ENCODE data around the gene TWIST2. TPM values are rescaled to one million over a fixed set of nuclear protein-coding genes. Genes with fewer than 3 reads are reported as not detected.

TWIST2 gene
- total and polyA plus RNA-seq, 2 donors = 1.2 to 1.9 TPM

- no peak for DNase-seq (ENCODE audit: low read depth in 6 of 9, low spot score in 9 of 9)
Observed at GRCh38 chr2:238865015-238865719, 17.3 kb downstream of the TWIST2 start.

GRCh38 chr2:238865744-238866355 lies 18.0 kb downstream of the TWIST2 start:
- Histone ChIP-seq H3K4me1 (ENCODE audit: control insufficient read depth in 2 of 2, insufficient read depth in 2 of 2, low read length in 2 of 2) (no peaks in the 10 kb centered on the region), H3K4me3 (ENCODE audit: low read length in 2 of 2) (no peak overlapping the region), H3K27me3 (ENCODE audit: control insufficient read depth in 2 of 2, insufficient read depth in 1 of 2, low read length in 1 of 2) (peaks cover 0 to 4% of the 10 kb centered on the region in 2 donors), H3K36me3 (ENCODE audit: control insufficient read depth in 2 of 2, insufficient read depth in 2 of 2, low read length in 1 of 2) (no peaks in the 10 kb centered on the region), H3K27ac (ENCODE audit: low read depth in 1 of 2, low read length in 1 of 2) (no peak overlapping the region), H3K9me3 (ENCODE audit: control insufficient read depth in 2 of 2, insufficient read depth in 1 of 2, low read length in 1 of 2) (no peaks in the 10 kb centered on the region)
- 94% methylated on average over 15 of the region's 15 CpGs for WGBS
- no peak for DNase-seq (ENCODE audit: low read depth in 6 of 9, low spot score in 9 of 9)

More at GRCh38 chr2:238865015-238865719, 17.3 kb downstream of the TWIST2 start:
- Histone ChIP-seq H3K9me3 (ENCODE audit: control insufficient read depth in 2 of 2, insufficient read depth in 1 of 2, low read length in 1 of 2) (no peaks in the 10 kb centered on the region), H3K4me1 (ENCODE audit: control insufficient read depth in 2 of 2, insufficient read depth in 2 of 2, low read length in 2 of 2) (no peaks in the 10 kb centered on the region), H3K27me3 (ENCODE audit: control insufficient read depth in 2 of 2, insufficient read depth in 1 of 2, low read length in 1 of 2) (peaks cover 0 to 4% of the 10 kb centered on the region in 2 donors), H3K4me3 (ENCODE audit: low read length in 2 of 2) (no peak overlapping the region), H3K36me3 (ENCODE audit: control insufficient read depth in 2 of 2, insufficient read depth in 2 of 2, low read length in 1 of 2) (no peaks in the 10 kb centered on the region), H3K27ac (ENCODE audit: low read depth in 1 of 2, low read length in 1 of 2) (no peak overlapping the region)
- 89% methylated on average over 17 of the region's 17 CpGs for WGBS

- Histone ChIP-seq H3K27me3 (ENCODE audit: control insufficient read depth in 2 of 2, insufficient read depth in 1 of 2, low read length in 1 of 2) (peaks cover 0 to 4% of the 10 kb centered on the region in 2 donors), H3K36me3 (ENCODE audit: control insufficient read depth in 2 of 2, insufficient read depth in 2 of 2, low read length in 1 of 2) (no peaks in the 10 kb centered on the region), H3K27ac (ENCODE audit: low read depth in 1 of 2, low read length in 1 of 2) (no peak overlapping the region), H3K4me1 (ENCODE audit: control insufficient read depth in 2 of 2, insufficient read depth in 2 of 2, low read length in 2 of 2) (no peaks in the 10 kb centered on the region), H3K4me3 (ENCODE audit: low read length in 2 of 2) (no peak overlapping the region), H3K9me3 (ENCODE audit: control insufficient read depth in 2 of 2, insufficient read depth in 1 of 2, low read length in 1 of 2) (no peaks in the 10 kb centered on the region)
- WGBS = 75% methylated on average over 17 of the region's 17 CpGs
- DNase-seq (ENCODE audit: low read depth in 6 of 9, low spot score in 9 of 9) = no peak
Observed at GRCh38 chr2:238866656-238867277, 18.9 kb downstream of the TWIST2 start.

GRCh38 chr2:238868067-238868524 lies 20.2 kb downstream of the TWIST2 start:
- Histone ChIP-seq H3K27me3 (ENCODE audit: control insufficient read depth in 2 of 2, insufficient read depth in 1 of 2, low read length in 1 of 2) (peaks cover 0 to 4% of the 10 kb centered on the region in 2 donors), H3K9me3 (ENCODE audit: control insufficient read depth in 2 of 2, insufficient read depth in 1 of 2, low read length in 1 of 2) (no peaks in the 10 kb centered on the region), H3K27ac (ENCODE audit: low read depth in 1 of 2, low read length in 1 of 2) (no peak overlapping the region), H3K4me3 (ENCODE audit: low read length in 2 of 2) (no peak overlapping the region), H3K36me3 (ENCODE audit: control insufficient read depth in 2 of 2, insufficient read depth in 2 of 2, low read length in 1 of 2) (no peaks in the 10 kb centered on the region), H3K4me1 (ENCODE audit: control insufficient read depth in 2 of 2, insufficient read depth in 2 of 2, low read length in 2 of 2) (no peaks in the 10 kb centered on the region)
- WGBS = 83% methylated on average over 10 of the region's 10 CpGs
- no peak for DNase-seq (ENCODE audit: low read depth in 6 of 9, low spot score in 9 of 9)

GRCh38 chr2:238868616-238869292 lies 20.9 kb downstream of the TWIST2 start:
- no peak for DNase-seq (ENCODE audit: low read depth in 6 of 9, low spot score in 9 of 9)
- Histone ChIP-seq H3K4me1 (ENCODE audit: control insufficient read depth in 2 of 2, insufficient read depth in 2 of 2, low read length in 2 of 2) (no peaks in the 10 kb centered on the region), H3K9me3 (ENCODE audit: control insufficient read depth in 2 of 2, insufficient read depth in 1 of 2, low read length in 1 of 2) (no peaks in the 10 kb centered on the region), H3K27ac (ENCODE audit: low read depth in 1 of 2, low read length in 1 of 2) (no peak overlapping the region), H3K27me3 (ENCODE audit: control insufficient read depth in 2 of 2, insufficient read depth in 1 of 2, low read length in 1 of 2) (peaks cover 0 to 4% of the 10 kb centered on the region in 2 donors), H3K36me3 (ENCODE audit: control insufficient read depth in 2 of 2, insufficient read depth in 2 of 2, low read length in 1 of 2) (no peaks in the 10 kb centered on the region), H3K4me3 (ENCODE audit: low read length in 2 of 2) (no peak overlapping the region)
- 90% methylated on average over 25 of the region's 25 CpGs for WGBS

GRCh38 chr2:238869293-238870124 lies 21.6 kb downstream of the TWIST2 start:
- Histone ChIP-seq H3K9me3 (ENCODE audit: control insufficient read depth in 2 of 2, insufficient read depth in 1 of 2, low read length in 1 of 2) (no peaks in the 10 kb centered on the region), H3K4me3 (ENCODE audit: low read length in 2 of 2) (no peak overlapping the region), H3K27me3 (ENCODE audit: control insufficient read depth in 2 of 2, insufficient read depth in 1 of 2, low read length in 1 of 2) (no peaks in the 10 kb centered on the region), H3K4me1 (ENCODE audit: control insufficient read depth in 2 of 2, insufficient read depth in 2 of 2, low read length in 2 of 2) (no peaks in the 10 kb centered on the region), H3K27ac (ENCODE audit: low read depth in 1 of 2, low read length in 1 of 2) (no peak overlapping the region), H3K36me3 (ENCODE audit: control insufficient read depth in 2 of 2, insufficient read depth in 2 of 2, low read length in 1 of 2) (no peaks in the 10 kb centered on the region)
- 95% methylated on average over 9 of the region's 9 CpGs for WGBS
- no peak for DNase-seq (ENCODE audit: low read depth in 6 of 9, low spot score in 9 of 9)

- Histone ChIP-seq H3K9me3 (ENCODE audit: control insufficient read depth in 2 of 2, insufficient read depth in 1 of 2, low read length in 1 of 2) (no peaks in the 10 kb centered on the region), H3K27ac (ENCODE audit: low read depth in 1 of 2, low read length in 1 of 2) (no peak overlapping the region), H3K27me3 (ENCODE audit: control insufficient read depth in 2 of 2, insufficient read depth in 1 of 2, low read length in 1 of 2) (no peaks in the 10 kb centered on the region), H3K36me3 (ENCODE audit: control insufficient read depth in 2 of 2, insufficient read depth in 2 of 2, low read length in 1 of 2) (no peaks in the 10 kb centered on the region), H3K4me1 (ENCODE audit: control insufficient read depth in 2 of 2, insufficient read depth in 2 of 2, low read length in 2 of 2) (no peaks in the 10 kb centered on the region), H3K4me3 (ENCODE audit: low read length in 2 of 2) (no peak overlapping the region)
- no peak for DNase-seq (ENCODE audit: low read depth in 6 of 9, low spot score in 9 of 9)
- 81% methylated on average over 3 of the region's 3 CpGs for WGBS
Observed at GRCh38 chr2:238870261-238870660, 22.4 kb downstream of the TWIST2 start.

GRCh38 chr2:238872026-238872425 lies 24.1 kb downstream of the TWIST2 start:
- DNase-seq (ENCODE audit: low read depth in 6 of 9, low spot score in 9 of 9) = no peak
- Histone ChIP-seq H3K4me3 (ENCODE audit: low read length in 2 of 2) (no peak overlapping the region), H3K9me3 (ENCODE audit: control insufficient read depth in 2 of 2, insufficient read depth in 1 of 2, low read length in 1 of 2) (no peaks in the 10 kb centered on the region), H3K27ac (ENCODE audit: low read depth in 1 of 2, low read length in 1 of 2) (no peak overlapping the region), H3K27me3 (ENCODE audit: control insufficient read depth in 2 of 2, insufficient read depth in 1 of 2, low read length in 1 of 2) (no peaks in the 10 kb centered on the region), H3K36me3 (ENCODE audit: control insufficient read depth in 2 of 2, insufficient read depth in 2 of 2, low read length in 1 of 2) (no peaks in the 10 kb centered on the region), H3K4me1 (ENCODE audit: control insufficient read depth in 2 of 2, insufficient read depth in 2 of 2, low read length in 2 of 2) (no peaks in the 10 kb centered on the region)
- WGBS = 96% methylated on average over 7 of the region's 7 CpGs
